Activated naive CD8-positive, alpha-beta T cell treated with anti-CD3 and anti-CD28 coated beads for 36 hours (primary cell): ENCODE measurements around the gene FTO. TPM values are rescaled to one million over a fixed set of nuclear protein-coding genes. Genes with fewer than 3 reads are reported as not detected.

Source experiments
- DNase-seq: peaks from one replicate; pipeline ENCODE4 v3.0.0; 2021
- H3K27ac Mint-ChIP-seq: one replicate; pipeline ENCODE4 v1.8.0; 2022; ENCODE audit warnings: mild to moderate bottlenecking, moderate library complexity, mixed read lengths
- H3K27me3 Mint-ChIP-seq: one replicate; pipeline ENCODE4 v1.8.0; 2022; ENCODE audit warnings: mild to moderate bottlenecking, mixed read lengths
- H3K36me3 Mint-ChIP-seq: one replicate; pipeline ENCODE4 v1.8.0; 2021; ENCODE audit warnings: mild to moderate bottlenecking, mixed read lengths
- H3K4me1 Mint-ChIP-seq: one replicate; pipeline ENCODE4 v1.8.0; 2021; ENCODE audit warnings: mixed read lengths
- H3K4me3 Mint-ChIP-seq: one replicate; pipeline ENCODE4 v1.8.0; 2022; ENCODE audit warnings: mild to moderate bottlenecking, moderate library complexity, mixed read lengths
- H3K9me3 Mint-ChIP-seq: one replicate; pipeline ENCODE4 v1.8.0; 2022; ENCODE audit warnings: mixed read lengths
- total RNA-seq, 2 experiments: library from RNA; stranded (reverse); gene quantifications; one replicate each; pipeline ENCODE4 v1.2.3, GENCODE V29; 2021

The FTO gene
- total RNA-seq, 2 experiments from 2014 or later, result 51.1 to 52.7 TPM

GRCh38 chr16:53936052-53936451 lies 232.1 kb downstream of the FTO start:
- peaks cover 4% of the 10 kb centered on the region for H3K9me3 Mint-ChIP-seq
- H3K27me3 Mint-ChIP-seq, result no peaks in the 10 kb centered on the region
- H3K4me3 Mint-ChIP-seq, result no peak overlapping the region
- H3K27ac Mint-ChIP-seq, result no peak overlapping the region
- H3K36me3 Mint-ChIP-seq, result peaks cover 50% of the 10 kb centered on the region
- no peaks in the 10 kb centered on the region for H3K4me1 Mint-ChIP-seq
- DNase-seq, result no peak

GRCh38 chr16:53936529-53936928 lies 232.6 kb downstream of the FTO start:
- Mint-ChIP-seq H3K4me3 (no peak overlapping the region), H3K9me3 (peaks cover 4% of the 10 kb centered on the region), H3K27me3 (no peaks in the 10 kb centered on the region), H3K4me1 (no peaks in the 10 kb centered on the region), H3K36me3 (peaks cover 50% of the 10 kb centered on the region), H3K27ac (no peak overlapping the region)
- DNase-seq, result no peak

GRCh38 chr16:53937161-53937880 lies 233.4 kb downstream of the FTO start:
- peaks cover 4% of the 10 kb centered on the region for H3K9me3 Mint-ChIP-seq
- H3K4me3 Mint-ChIP-seq, result no peak overlapping the region

DNA sequence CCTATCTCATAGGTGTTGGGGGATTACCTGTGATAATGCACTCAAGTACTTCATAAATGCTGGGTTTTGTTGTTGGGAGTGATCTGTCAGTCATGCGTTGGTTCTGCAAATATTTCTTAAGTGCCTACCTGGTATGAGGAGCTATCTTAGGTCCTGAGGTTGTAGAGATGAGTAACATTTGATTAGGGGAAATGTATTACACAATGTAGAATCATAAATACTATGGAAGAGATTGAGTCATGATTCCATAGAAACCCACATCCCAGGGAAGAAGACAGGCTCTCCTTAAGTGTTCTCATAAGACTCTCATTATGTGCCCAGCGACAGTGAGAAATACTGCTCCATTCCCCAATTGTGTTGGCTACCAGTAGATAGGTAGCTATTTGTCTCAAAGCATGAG lies 240.1 kb downstream of the FTO start:
- Mint-ChIP-seq H3K9me3 (peaks cover 2% of the 10 kb centered on the region), H3K36me3 (peaks cover 19% of the 10 kb centered on the region), H3K27ac (no peak overlapping the region), H3K4me1 (peaks cover 7% of the 10 kb centered on the region), H3K27me3 (no peaks in the 10 kb centered on the region), H3K4me3 (no peak overlapping the region)
- DNase-seq, result no peak

More at GRCh38 chr16:53937161-53937880, 233.4 kb downstream of the FTO start:
- Mint-ChIP-seq H3K27me3 (no peaks in the 10 kb centered on the region), H3K36me3 (peaks cover 56% of the 10 kb centered on the region), H3K4me1 (peaks cover 2% of the 10 kb centered on the region), H3K27ac (no peak overlapping the region)
- no peak for DNase-seq

DNA sequence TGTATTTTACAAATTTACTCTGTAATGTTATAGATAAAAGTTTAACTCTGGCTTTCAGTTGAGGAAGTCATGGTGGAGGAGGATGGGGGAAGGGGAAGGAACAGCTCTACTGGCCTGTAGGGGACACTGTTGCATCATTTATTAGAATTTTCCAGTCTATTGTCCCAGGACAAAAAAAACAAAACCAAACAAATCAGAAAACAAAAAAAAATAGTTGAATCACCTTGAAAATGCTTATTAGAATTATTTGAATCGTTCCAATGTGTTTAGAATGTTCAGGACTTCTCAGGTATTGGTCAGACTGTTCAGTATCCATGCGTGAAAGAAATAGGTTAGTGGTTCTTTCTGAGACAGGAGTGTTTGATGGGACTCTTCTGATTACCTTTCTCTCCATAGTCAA lies 242.0 kb downstream of the FTO start:
- Mint-ChIP-seq H3K4me1 (peaks cover 8% of the 10 kb centered on the region), H3K27me3 (no peaks in the 10 kb centered on the region), H3K27ac (no peak overlapping the region), H3K4me3 (no peak overlapping the region), H3K9me3 (no peaks in the 10 kb centered on the region), H3K36me3 (peaks cover 6% of the 10 kb centered on the region)
- no peak for DNase-seq

DNA sequence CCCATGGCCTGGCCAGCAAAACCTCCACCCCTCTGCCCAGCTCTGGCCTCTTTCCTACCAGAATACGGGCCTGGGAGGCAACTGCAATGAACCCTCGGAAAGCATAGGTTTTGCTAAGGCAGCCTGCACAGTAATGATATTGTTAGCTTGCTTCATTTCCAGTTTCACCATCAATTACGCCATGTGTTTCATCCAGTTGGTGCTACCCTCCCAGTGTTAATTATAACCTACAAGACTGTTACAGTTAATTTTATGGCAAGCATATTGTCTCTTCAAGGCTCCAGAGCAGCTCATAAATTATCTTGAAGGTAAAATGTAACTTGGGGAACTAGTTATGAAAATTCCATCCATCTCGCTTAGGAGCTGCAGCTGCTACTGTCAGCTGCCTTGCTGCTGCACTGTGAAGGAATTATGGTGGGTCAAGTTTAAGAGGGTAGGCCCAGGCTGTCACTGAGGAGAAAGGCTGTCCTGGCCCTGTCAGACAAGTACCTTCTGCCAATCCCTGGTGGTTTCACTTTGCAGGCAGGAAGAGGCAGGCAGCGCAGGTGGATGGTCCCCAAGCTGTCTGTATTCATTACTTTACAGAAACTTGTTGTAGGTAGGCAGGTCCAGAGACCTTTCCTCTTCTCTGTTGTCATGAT lies 242.9 kb downstream of the FTO start:
- Mint-ChIP-seq H3K4me3 (no peak overlapping the region), H3K9me3 (no peaks in the 10 kb centered on the region), H3K36me3 (peaks cover 4% of the 10 kb centered on the region), H3K27me3 (no peaks in the 10 kb centered on the region), H3K27ac (no peak overlapping the region), H3K4me1 (peaks cover 16% of the 10 kb centered on the region)
- DNase-seq, result no peak

DNA sequence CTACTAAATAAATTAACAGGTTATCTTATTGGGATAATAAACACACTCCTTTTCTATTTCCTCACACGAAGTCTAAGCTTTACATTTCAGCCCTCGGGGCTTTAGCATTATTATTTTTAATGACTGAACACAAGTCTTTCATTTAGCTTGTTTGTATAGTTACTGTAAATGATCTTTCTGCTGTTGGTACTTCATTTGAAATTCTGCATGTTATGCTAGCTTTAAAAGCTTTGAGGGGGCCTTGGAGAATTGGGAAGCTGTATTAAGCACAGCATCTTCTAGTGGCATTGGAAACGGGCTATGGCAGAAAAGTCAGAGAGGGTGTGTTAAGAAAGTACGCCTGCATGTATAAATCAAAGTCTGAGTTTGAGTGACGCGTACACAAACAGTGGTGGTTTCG lies 243.7 kb downstream of the FTO start:
- no peak for DNase-seq
- Mint-ChIP-seq H3K4me1 (peaks cover 22% of the 10 kb centered on the region), H3K27me3 (no peaks in the 10 kb centered on the region), H3K36me3 (no peaks in the 10 kb centered on the region), H3K27ac (no peak overlapping the region), H3K9me3 (no peaks in the 10 kb centered on the region), H3K4me3 (no peak overlapping the region)

- Mint-ChIP-seq H3K9me3 (no peaks in the 10 kb centered on the region), H3K4me3 (no peak overlapping the region), H3K4me1 (peaks cover 25% of the 10 kb centered on the region), H3K27me3 (no peaks in the 10 kb centered on the region), H3K36me3 (no peaks in the 10 kb centered on the region), H3K27ac (no peak overlapping the region)
- no peak for DNase-seq
These were observed 244.4 kb downstream of the FTO start for GRCh38 chr16:53948326-53948725.

- no peaks in the 10 kb centered on the region for H3K9me3 Mint-ChIP-seq
- H3K27me3 Mint-ChIP-seq, result no peaks in the 10 kb centered on the region
- H3K27ac Mint-ChIP-seq, result no peak overlapping the region
- no peak for DNase-seq
- no peaks in the 10 kb centered on the region for H3K36me3 Mint-ChIP-seq
- peaks cover 25% of the 10 kb centered on the region for H3K4me1 Mint-ChIP-seq
- H3K4me3 Mint-ChIP-seq, result no peak overlapping the region
These were observed 244.9 kb downstream of the FTO start for GRCh38 chr16:53948734-53949430.

DNA sequence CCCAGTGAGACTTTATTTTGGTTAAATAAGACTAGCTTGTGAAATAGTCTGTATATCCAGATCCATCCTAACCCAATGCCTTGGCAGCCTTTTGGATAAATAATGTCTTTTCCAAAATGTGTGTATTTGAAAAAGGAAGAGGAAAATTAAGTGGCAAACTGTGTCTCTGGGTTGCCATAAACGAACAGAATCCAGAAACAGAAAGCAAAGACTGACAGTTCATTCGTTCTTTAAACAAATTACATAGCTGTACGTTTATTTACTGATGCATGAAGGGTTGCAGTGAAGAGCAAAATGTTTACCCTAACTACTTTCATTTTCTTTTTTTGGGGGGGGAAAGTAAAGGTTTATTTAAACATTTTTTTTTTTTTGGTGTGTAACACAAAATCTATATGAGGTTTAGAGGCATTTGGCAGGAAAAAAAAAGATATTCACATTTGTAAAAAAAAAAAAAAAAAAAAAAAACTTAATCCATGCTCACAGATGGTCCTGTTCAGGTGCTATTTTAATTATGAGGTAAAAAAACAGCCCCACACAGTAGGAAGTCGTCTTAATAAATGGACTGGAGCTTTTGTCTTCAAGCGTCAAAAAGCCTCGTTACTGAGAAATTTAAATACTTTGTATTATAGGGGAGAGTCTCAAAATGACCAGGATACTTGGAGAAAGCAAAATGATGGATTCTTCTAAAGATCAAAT lies 245.9 kb downstream of the FTO start:
- no peaks in the 10 kb centered on the region for H3K27me3 Mint-ChIP-seq
- peaks cover 31% of the 10 kb centered on the region for H3K4me1 Mint-ChIP-seq
- no peaks in the 10 kb centered on the region for H3K9me3 Mint-ChIP-seq
- H3K4me3 Mint-ChIP-seq, result no peak overlapping the region
- H3K27ac Mint-ChIP-seq, result no peak overlapping the region
- peaks cover 1% of the 10 kb centered on the region for H3K36me3 Mint-ChIP-seq
- no peak for DNase-seq

DNA sequence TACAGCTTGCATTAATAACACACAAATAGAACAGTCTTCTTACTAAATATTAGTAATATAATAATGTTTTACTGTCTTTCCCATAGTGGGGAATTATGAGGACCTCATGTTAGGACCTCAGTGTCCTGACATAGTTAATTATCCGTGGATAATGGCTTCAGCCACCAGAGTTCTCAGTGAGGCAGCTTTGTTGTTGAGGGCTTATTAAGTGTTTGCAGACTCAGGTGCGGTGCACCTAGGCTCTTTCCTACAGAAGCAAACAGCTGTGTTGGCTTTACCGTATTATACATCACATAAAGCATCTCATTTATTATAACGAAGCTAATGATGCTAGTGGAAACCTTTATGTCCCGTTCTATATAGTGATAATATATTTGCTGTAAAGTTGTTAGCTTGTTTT lies 246.7 kb downstream of the FTO start:
- Mint-ChIP-seq H3K27me3 (no peaks in the 10 kb centered on the region), H3K4me3 (no peak overlapping the region), H3K9me3 (no peaks in the 10 kb centered on the region), H3K27ac (no peak overlapping the region), H3K36me3 (peaks cover 6% of the 10 kb centered on the region), H3K4me1 (peaks cover 31% of the 10 kb centered on the region)
- no peak for DNase-seq

- Mint-ChIP-seq H3K4me3 (no peak overlapping the region), H3K4me1 (peaks cover 28% of the 10 kb centered on the region), H3K27me3 (no peaks in the 10 kb centered on the region), H3K9me3 (no peaks in the 10 kb centered on the region), H3K27ac (no peak overlapping the region), H3K36me3 (peaks cover 10% of the 10 kb centered on the region)
- no peak for DNase-seq
These were observed 248.6 kb downstream of the FTO start for GRCh38 chr16:53952215-53953208.

DNA sequence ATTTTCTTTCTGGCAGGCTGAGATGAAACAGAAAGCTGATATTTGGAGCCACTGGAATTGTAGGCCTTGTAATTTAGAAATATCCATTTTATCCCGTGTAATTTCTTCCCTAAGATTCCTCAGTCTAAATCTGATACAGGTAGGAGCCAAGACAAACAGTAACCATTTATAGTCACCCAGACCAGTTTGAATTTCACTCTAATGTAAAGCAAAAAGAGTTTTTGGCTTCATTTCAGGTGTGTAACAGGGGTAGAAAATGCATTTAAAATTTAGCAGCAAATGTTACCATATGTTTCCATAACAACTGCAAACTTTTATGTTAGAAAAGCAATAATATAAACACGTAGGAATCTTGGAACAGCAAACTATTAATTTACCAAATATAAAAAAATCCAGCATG lies 249.4 kb downstream of the FTO start:
- Mint-ChIP-seq H3K27ac (no peak overlapping the region), H3K27me3 (no peaks in the 10 kb centered on the region), H3K9me3 (no peaks in the 10 kb centered on the region), H3K36me3 (peaks cover 10% of the 10 kb centered on the region), H3K4me1 (peaks cover 25% of the 10 kb centered on the region), H3K4me3 (no peak overlapping the region)
- no peak for DNase-seq

DNA sequence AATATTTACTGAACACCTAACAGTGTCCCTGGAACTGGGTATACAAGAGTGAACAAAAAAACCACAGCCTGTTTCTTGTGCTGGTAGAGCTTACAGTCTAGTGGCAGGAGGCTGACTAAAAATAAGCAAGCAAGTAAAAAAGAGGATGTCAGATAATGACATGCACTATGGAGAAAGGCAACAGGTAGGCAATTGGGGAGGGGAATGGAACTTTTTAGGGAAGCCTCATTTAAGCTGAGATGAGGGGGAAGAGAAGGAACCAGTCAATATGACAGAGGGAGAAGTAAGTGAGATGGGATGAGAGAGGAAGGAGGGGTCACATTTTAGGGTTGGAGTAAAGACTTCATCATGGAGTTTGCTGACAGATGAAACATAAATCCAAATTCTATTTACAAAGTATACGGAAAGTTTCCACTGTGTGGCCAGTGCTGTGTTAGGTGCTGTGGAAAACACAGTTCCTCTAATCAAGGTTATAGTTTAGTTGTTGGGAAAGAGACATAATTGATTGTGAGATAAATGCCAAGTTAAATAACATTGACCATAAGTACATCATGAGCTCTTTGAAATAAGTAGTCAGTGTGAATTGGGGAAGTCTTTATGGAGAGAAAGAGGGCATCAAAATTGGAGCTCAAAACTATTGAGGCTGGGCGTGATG lies 251.4 kb downstream of the FTO start:
- Mint-ChIP-seq H3K36me3 (peaks cover 11% of the 10 kb centered on the region), H3K9me3 (no peaks in the 10 kb centered on the region), H3K27me3 (no peaks in the 10 kb centered on the region), H3K27ac (no peak overlapping the region), H3K4me3 (no peak overlapping the region), H3K4me1 (peaks cover 26% of the 10 kb centered on the region)
- DNase-seq, result no peak
